C4-2B (cell line): ENCODE results near the gene CLDN3.

Experiments used
- H3K27ac ChIP-seq: fragments of 450-650 bp; 2 replicates; pipeline ENCODE4 v1.5.1; 2017
- ZFX ChIP-seq: fragments of 450-650 bp; IDR thresholded peaks from 2 replicates; pipeline ENCODE4 v1.6.1; 2017
- TF ChIP-seq, protein P1 (sequence below): fragments of 450-650 bp; conservative IDR thresholded peaks from 2 replicates; pipeline ENCODE4 v1.5.1; 2017; ENCODE audit warnings: mild to moderate bottlenecking

The CLDN3 gene, protein sequence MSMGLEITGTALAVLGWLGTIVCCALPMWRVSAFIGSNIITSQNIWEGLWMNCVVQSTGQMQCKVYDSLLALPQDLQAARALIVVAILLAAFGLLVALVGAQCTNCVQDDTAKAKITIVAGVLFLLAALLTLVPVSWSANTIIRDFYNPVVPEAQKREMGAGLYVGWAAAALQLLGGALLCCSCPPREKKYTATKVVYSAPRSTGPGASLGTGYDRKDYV

DNA sequence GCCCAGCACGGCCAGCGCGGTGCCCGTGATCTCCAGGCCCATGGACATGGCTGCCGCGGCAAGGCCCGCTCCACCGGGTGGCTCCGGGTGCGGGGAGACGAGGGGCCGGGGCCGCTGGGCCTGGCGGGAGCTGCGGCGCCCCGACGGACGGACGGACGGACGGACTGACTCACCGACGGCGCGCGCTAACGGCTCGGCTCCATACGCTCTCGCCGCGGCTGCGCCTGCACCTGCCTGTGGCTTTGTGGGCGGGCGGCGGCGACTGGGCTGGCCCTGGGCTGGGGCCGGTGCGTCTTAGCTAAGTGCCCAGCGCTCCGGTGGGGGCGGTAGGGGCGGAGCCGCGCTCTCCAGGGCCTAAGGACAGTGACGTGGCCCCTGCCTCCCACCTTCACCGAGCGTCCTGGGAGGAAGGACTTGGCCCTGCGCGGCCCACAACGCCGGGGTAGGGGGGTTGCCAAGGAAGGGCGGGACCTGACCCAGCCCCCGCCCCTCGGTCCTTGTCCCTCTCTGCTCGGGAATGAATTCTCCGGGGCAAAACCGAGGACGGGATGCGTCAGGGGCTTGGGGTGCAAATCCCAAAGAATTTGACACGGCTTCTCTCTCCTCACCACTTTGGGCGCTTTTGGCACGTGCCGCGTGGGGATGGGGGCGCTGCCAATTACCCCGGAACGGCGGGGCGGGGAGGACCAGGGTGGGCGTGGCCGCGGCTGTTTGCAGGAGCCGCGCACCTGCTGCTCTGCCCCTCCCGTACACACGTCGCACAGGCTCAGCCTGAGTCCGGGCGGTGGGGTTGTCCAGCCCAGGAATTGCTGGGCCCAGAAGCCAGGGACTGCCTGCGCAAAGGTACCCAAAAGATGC, at the start of gene CLDN3:
CLDN3 (minus strand) TSS at position 269 of the 858 bp plus-strand sequence; CDS start at position 48, 221 bp downstream.
- H3K27ac ChIP-seq: peak within 1 kb of the TSS; percentile 85
- TF ChIP-seq, protein P1, sequence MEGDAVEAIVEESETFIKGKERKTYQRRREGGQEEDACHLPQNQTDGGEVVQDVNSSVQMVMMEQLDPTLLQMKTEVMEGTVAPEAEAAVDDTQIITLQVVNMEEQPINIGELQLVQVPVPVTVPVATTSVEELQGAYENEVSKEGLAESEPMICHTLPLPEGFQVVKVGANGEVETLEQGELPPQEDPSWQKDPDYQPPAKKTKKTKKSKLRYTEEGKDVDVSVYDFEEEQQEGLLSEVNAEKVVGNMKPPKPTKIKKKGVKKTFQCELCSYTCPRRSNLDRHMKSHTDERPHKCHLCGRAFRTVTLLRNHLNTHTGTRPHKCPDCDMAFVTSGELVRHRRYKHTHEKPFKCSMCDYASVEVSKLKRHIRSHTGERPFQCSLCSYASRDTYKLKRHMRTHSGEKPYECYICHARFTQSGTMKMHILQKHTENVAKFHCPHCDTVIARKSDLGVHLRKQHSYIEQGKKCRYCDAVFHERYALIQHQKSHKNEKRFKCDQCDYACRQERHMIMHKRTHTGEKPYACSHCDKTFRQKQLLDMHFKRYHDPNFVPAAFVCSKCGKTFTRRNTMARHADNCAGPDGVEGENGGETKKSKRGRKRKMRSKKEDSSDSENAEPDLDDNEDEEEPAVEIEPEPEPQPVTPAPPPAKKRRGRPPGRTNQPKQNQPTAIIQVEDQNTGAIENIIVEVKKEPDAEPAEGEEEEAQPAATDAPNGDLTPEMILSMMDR: no peak
- TF ChIP-seq ZFX: peak; percentile 95; the same call in 1 of the 2 replicates

DNA sequence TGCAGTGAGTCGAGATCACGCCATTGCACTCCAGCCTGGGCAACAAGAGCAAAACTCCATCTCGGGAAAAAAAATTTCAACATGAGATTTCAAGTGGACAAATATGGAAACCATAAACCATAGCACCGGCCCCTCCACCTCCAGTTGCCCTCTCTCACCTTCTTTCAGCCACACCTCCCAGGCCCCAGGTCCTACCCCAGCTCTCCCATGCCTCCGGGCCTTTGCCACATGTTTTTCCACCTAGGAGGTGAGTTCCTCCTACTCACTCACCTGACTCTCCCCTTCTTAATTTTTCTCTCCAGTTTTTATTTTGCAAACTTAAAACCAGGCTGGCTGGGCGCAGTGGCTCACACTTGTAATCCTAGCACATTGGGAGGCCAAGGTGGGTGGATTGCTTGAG, 47.1 kb upstream of the CLDN3 start:
- no peak overlapping the region for H3K27ac ChIP-seq
- TF ChIP-seq, protein P1: no peak
- no peak for TF ChIP-seq ZFX

GRCh38 chr7:73815436-73815835, 45.4 kb upstream of the CLDN3 start:
- no peak overlapping the region for H3K27ac ChIP-seq
- TF ChIP-seq ZFX: no peak
- TF ChIP-seq, protein P1: no peak

DNA sequence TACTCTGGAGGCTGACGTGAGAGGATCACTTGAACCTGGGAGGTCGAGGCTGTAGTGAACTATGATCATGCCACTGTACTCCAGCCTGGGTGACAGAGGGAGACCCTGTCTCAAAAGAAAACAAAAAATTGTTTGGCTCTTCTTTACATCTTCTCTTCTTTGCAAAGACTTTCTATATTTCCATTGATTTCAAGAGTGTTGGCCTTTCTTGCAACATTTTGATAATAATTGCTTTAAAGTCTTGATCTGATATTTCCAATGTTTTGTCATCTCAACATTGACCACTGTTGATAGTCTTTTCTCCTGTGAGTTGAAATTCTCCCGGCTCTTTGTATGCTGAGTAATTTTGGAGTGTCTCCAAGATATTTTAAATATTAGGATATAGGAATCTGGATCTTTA, 42.9 kb upstream of the CLDN3 start:
- H3K27ac ChIP-seq: no peak overlapping the region
- TF ChIP-seq ZFX: no peak
- TF ChIP-seq, protein P1: no peak

- TF ChIP-seq ZFX: no peak
- TF ChIP-seq, protein P1: peak; percentile 96
Observed at GRCh38 chr7:73811760-73812168, 41.7 kb upstream of the CLDN3 start.

GRCh38 chr7:73810998-73811360, 40.9 kb upstream of the CLDN3 start:
- H3K27ac ChIP-seq: no peak overlapping the region
- TF ChIP-seq ZFX: no peak
- TF ChIP-seq, protein P1: no peak

More at GRCh38 chr7:73811760-73812168, 41.7 kb upstream of the CLDN3 start:
- no peak overlapping the region for H3K27ac ChIP-seq

DNA sequence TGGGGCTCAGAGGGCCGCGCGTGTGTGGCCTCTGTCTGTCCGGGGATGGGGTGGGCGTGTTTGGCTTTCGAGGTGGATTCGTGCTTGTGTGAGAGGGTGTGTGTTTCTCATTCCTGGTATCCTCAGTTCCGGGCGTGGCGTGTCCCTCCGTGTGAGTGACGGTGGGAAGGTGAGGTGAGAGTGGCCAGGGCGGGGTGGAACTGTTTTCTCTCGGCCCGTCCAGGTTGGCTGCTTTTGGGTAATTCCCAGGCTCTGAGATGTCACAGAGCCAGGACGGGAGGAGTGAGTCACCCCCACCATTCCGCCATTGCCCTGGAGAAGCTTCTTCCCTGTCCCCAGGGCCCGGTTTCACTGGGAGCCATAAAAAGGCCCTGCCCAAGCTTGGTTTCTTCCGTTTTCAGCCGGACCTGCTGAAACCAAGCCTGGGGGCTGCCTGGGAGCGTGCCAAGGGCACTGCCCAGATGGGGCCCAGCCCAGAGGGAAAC, 39.4 kb upstream of the CLDN3 start:
- TF ChIP-seq, protein P1: no peak
- TF ChIP-seq ZFX: no peak
- no peak overlapping the region for H3K27ac ChIP-seq
